GM13976 (cell line): ENCODE measurements around the gene MS4A6A.

Source experiments
- DNase-seq: peaks from one replicate; pipeline ENCODE4 v3.0.0; 2012; ENCODE audit warnings: low spot score
- in situ Hi-C: fragments of 300-500 bp; cut with MboI; formaldehyde crosslinking; loops from one replicate; pipeline ENCODE4 v1.12.0; 2022; ENCODE audit warnings: low sequenced_read_pairs, mixed read lengths, inconsistent platforms; ENCODE audit not compliant: unreplicated experiment
- TF ChIP-seq, protein P1 (sequence below): IDR thresholded peaks from 2 replicates; pipeline ENCODE4 v1.5.1; 2012; ENCODE audit warnings: borderline replicate concordance, mild to moderate bottlenecking; ENCODE audit not compliant: insufficient read depth; ENCODE audit errors: extremely low read depth, missing control alignments, control extremely low read depth

The MS4A6A gene

DNA sequence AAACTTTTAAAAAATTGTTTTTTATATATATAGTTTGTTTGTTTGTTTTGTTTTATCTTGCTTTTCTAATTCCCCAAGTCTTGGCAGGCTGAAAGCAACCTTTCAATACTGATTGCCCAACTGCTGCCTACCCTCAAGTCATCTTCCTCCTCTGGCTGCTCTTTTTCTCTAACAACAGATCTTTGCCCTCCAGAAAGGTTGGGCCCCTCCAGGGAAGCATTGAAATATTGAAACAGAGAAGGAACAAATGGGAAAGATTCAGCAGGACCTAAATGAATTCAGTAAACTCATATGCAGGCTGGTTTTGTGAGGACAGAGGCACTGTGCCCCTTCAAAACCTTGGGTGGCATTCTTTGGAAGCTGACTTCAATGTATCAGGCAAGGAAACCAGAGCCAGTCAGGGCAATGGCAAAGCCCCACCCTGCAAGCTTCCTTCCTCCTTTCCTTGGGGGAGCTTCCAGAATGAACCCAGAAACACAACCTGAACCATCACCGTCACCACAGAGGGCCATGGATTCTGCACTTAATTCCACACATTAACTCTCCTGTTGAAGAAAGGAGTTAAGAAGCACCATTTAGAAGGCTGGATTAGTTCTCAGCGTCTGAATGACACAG, 815 bp upstream of the MS4A6A start:
- in situ Hi-C loops = no loop called here
- TF ChIP-seq, protein P1, sequence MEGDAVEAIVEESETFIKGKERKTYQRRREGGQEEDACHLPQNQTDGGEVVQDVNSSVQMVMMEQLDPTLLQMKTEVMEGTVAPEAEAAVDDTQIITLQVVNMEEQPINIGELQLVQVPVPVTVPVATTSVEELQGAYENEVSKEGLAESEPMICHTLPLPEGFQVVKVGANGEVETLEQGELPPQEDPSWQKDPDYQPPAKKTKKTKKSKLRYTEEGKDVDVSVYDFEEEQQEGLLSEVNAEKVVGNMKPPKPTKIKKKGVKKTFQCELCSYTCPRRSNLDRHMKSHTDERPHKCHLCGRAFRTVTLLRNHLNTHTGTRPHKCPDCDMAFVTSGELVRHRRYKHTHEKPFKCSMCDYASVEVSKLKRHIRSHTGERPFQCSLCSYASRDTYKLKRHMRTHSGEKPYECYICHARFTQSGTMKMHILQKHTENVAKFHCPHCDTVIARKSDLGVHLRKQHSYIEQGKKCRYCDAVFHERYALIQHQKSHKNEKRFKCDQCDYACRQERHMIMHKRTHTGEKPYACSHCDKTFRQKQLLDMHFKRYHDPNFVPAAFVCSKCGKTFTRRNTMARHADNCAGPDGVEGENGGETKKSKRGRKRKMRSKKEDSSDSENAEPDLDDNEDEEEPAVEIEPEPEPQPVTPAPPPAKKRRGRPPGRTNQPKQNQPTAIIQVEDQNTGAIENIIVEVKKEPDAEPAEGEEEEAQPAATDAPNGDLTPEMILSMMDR = no peak
- no peak for DNase-seq

DNA sequence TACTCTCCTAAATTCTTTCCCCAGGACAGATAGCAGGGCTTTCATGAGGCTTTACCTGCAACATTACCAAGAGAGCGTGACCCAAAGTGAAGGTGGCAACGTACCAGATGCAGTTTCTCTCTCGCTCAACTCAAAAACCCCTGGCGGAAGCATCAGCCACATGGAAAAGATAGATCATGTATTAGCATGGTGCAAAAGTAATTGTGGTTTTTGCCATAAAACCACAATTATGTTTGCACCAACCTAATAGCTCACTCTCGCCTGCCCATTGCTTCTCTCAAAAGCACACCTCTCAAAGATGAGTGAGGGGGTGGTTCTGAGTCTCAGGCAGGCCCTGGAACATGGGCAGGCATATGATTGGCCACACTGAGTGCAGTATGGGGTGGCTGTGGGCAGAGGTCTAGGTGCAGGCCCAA, 7.0 kb downstream of the MS4A6A start:
- DNase-seq = no peak
- TF ChIP-seq, protein P1 = no peak
- in situ Hi-C loops = no loop called here

DNA sequence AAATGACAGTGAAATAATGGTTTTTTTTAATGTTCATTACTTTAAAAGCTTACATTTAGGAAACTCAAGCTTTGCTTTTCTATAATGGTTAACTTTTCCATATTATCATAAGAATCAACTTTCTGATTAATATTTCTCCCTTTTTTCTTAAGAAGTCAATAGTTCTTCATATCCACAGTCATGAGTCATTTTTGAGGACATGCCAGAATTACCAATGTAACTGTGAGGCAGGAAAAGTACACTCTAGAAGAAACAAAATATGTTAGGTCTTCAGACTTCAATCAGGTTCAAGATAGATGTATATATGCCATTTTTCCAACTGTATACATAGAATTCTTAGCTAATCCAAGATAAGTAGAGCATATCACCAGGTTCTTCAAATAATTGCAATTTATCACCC, 10.9 kb downstream of the MS4A6A start:
- in situ Hi-C loops = no loop called here
- TF ChIP-seq, protein P1 = no peak
- DNase-seq = no peak

DNA sequence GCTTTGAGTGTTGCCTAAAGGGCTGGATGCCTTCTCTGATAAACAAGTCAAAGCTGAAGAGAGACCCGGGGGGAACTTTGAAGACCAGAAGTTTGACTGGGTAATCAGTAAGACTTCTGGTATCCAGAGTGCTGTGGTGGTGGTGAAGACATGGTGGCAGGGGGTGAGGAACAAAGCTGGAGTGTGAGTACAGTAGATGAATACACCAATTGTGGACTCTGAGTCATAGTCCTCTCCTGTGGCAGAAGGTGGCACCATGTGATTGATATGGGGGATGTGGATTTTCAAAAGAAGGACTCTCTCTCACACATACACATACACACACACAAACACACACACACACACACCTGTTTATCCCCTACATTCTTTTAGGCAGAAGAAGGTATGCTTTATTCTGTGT, 12.3 kb downstream of the MS4A6A start:
- in situ Hi-C loops = no loop called here
- TF ChIP-seq, protein P1 = no peak
- DNase-seq = no peak

DNA sequence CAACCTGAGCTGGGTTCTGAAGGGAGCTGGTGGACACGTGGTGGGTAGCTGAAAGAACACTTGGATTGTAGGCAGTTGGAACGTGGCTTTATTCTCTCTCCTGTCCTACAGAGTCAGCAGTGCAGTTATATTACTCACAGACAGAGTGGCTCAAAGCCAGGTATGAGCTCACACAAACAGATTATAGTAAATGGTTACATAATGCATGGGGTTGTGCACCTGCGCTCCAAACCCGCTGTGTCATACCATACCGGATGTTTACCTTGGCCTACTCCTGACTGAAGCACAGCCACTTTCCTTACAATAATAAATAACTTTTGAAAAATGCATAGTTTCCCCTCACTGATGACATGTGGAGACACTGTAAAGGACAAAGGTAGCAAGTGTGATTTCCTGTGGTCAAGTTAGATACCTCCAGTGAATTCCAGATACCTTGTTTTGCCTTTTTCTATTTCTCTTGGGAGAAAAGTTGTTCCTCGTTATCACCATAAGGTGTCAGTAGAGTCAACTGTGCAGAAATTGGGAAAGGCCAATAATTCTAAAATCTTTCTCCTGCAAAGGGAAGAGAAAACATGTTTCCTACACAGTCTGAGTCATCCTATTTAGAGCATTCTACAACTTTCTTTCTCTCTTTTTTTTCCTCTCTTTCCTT, 13.5 kb downstream of the MS4A6A start:
- TF ChIP-seq, protein P1 = no peak
- in situ Hi-C loops = no loop called here
- DNase-seq = no peak

DNA sequence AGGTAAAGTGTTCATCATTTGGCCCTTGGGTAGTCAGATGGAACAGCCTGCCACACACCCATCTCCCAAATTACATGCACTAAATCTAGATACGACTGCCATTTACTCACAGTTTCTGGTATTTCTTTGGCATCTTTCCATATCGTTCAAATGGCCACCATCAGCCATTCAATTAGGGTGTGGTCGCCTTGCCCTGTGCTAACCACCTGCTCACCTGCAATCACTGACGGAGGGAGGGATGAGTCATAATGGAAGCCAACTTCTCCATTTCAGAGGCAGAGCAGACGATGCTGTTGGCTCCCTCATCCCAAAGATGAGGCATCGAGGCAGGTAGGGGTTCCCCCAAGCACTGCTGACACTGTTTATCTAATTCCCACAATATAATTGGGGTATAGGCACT, 14.6 kb downstream of the MS4A6A start:
- in situ Hi-C loops = no loop called here
- TF ChIP-seq, protein P1 = no peak
- DNase-seq = no peak
